Thyroid gland (tissue), 4 donors: Measurements from ENCODE around the gene AP3D1. TPM values are rescaled to one million over a fixed set of nuclear protein-coding genes. Genes with fewer than 3 reads are reported as not detected.

Experiments
- DNase-seq, 2 donors: peaks; one replicate each; pipeline ENCODE4 v3.0.0-alpha.2; 2019
- H3K27ac ChIP-seq, 3 donors: fragments of 200-600 bp; sonication (generic); 1 replicate in 2 of 3; 2 replicates in 1 of 3; pipeline ENCODE4 v1.5.1; 2016 to 2019; ENCODE audit warnings: mild to moderate bottlenecking in 1 of 3, moderate library complexity in 1 of 3
- H3K27me3 ChIP-seq: fragments of 200-600 bp; sonication (generic); one replicate; pipeline ENCODE4 v1.5.1; 2019
- H3K36me3 ChIP-seq, 2 donors: fragments of 200-600 bp; sonication (generic); one replicate each; pipeline ENCODE4 v1.5.1; 2016 to 2019
- H3K4me1 ChIP-seq, 2 donors: fragments of 200-600 bp; sonication (generic); one replicate each; pipeline ENCODE4 v1.5.1; 2017 to 2019
- H3K4me3 ChIP-seq, 3 donors: fragments of 200-600 bp; sonication (generic); replicated peaks in 1 of 3; 1 replicate in 2 of 3; 2 replicates in 1 of 3; pipeline ENCODE4 v1.5.1; 2016; ENCODE audit warnings: mild to moderate bottlenecking in 1 of 3
- H3K9me3 ChIP-seq: fragments of 200-600 bp; sonication (generic); one replicate; pipeline ENCODE4 v1.5.1; 2017
- CTCF ChIP-seq, 6 experiments: fragments of 200-600 bp in 3 of 6; fragments of 450-650 bp in 3 of 6; sonication (generic) in 3 of 6; IDR thresholded peaks; one replicate each; pipeline ENCODE4 v1.5.1; 2016 to 2019; ENCODE audit warnings: antibody characterized with exemption in 6 of 6, mild to moderate bottlenecking in 2 of 6, inconsistent platforms in 1 of 6, moderate library complexity in 1 of 6
- POLR2A ChIP-seq, 2 donors: fragments of 450-650 bp; IDR thresholded peaks; one replicate each; pipeline ENCODE4 v1.6.1; 2017; ENCODE audit warnings: antibody characterized with exemption in 2 of 2, mild to moderate bottlenecking in 2 of 2, moderate library complexity in 1 of 2
- WGBS, 2 donors: methylation state at CpG; one replicate each; pipeline ENCODE4 v1.1.5; 2017; 5-methylcytosine and 5-hydroxymethylcytosine counted together
- intact Hi-C: fragments of 100-400 bp; cut with DNase I; formaldehyde crosslinking; loops from one replicate; pipeline ENCODE4 v1.15.1; 2023
- total RNA-seq, 4 donors: library from RNA; depleted of rRNA; stranded (reverse); fragments of >200 nt; gene quantifications; one replicate each; pipeline ENCODE4 v1.2.3, GENCODE V29; 2016

The AP3D1 gene
- total RNA-seq, 4 donors from 2014 or later = 62.5 to 121 (median 118) TPM

- Histone ChIP-seq H3K9me3 (no peaks in the 10 kb centered on the region), H3K4me1 (peaks cover 0 to 1% of the 10 kb centered on the region in 2 donors), H3K36me3 (peaks cover 29 to 30% of the 10 kb centered on the region in 2 donors), H3K4me3 (no peak overlapping the region), H3K27ac (no peak overlapping the region), H3K27me3 (no peaks in the 10 kb centered on the region)
- DNase-seq = no peak
- TF ChIP-seq CTCF (IDR thresholded peaks at IDR 0.05) = no peak
- no peak for TF ChIP-seq POLR2A (IDR thresholded peaks at IDR 0.05)
- intact Hi-C loops = no loop called here
- WGBS, 2 donors = 91% methylated on average over 13 to 15 of the region's 23 CpGs
These were observed 71.5 kb downstream of the AP3D1 start for GRCh38 chr19:2079865-2080301.

- TF ChIP-seq POLR2A (IDR thresholded peaks at IDR 0.05) = no peak
- no peak for TF ChIP-seq CTCF (IDR thresholded peaks at IDR 0.05)
- 96% methylated on average over 27 to 31 of the region's 32 CpGs for WGBS, 2 donors
- no peaks in the 10 kb centered on the region for H3K27me3 ChIP-seq
- DNase-seq = no peak
- no peaks in the 10 kb centered on the region for H3K4me1 ChIP-seq
- intact Hi-C loops = no loop called here
- no peaks in the 10 kb centered on the region for H3K9me3 ChIP-seq
- peaks cover 29 to 35% of the 10 kb centered on the region in 2 donors for H3K36me3 ChIP-seq
- no peak overlapping the region for H3K27ac ChIP-seq
- H3K4me3 ChIP-seq = no peak overlapping the region
These were observed 72.1 kb downstream of the AP3D1 start for GRCh38 chr19:2079076-2079864.

GRCh38 chr19:2077833-2078619 lies 73.3 kb downstream of the AP3D1 start:
- Histone ChIP-seq H3K4me1 (no peaks in the 10 kb centered on the region), H3K27me3 (no peaks in the 10 kb centered on the region), H3K9me3 (no peaks in the 10 kb centered on the region), H3K27ac (no peak overlapping the region), H3K4me3 (no peak overlapping the region), H3K36me3 (peaks cover 33 to 42% of the 10 kb centered on the region in 2 donors)
- DNase-seq = no peak
- TF ChIP-seq POLR2A (IDR thresholded peaks at IDR 0.05) (no peak), CTCF (IDR thresholded peaks at IDR 0.05) (no peak)
- intact Hi-C loops = no loop called here
- WGBS, 2 donors = 96 to 97% methylated on average over 39 to 43 of the region's 44 CpGs

GRCh38 chr19:2077398-2077797 lies 74.0 kb downstream of the AP3D1 start:
- Histone ChIP-seq H3K9me3 (no peaks in the 10 kb centered on the region), H3K36me3 (peaks cover 39 to 49% of the 10 kb centered on the region in 2 donors), H3K4me3 (no peak overlapping the region), H3K27ac (no peak overlapping the region), H3K4me1 (no peaks in the 10 kb centered on the region), H3K27me3 (no peaks in the 10 kb centered on the region)
- TF ChIP-seq POLR2A (IDR thresholded peaks at IDR 0.05) = no peak
- TF ChIP-seq CTCF (IDR thresholded peaks at IDR 0.05) = no peak
- intact Hi-C loops = no loop called here
- DNase-seq = no peak
- 95% methylated on average over 7 of the region's 7 CpGs for WGBS, 2 donors

- no peak for DNase-seq
- TF ChIP-seq POLR2A (IDR thresholded peaks at IDR 0.05) = no peak
- no peak for TF ChIP-seq CTCF (IDR thresholded peaks at IDR 0.05)
- Histone ChIP-seq H3K27me3 (no peaks in the 10 kb centered on the region), H3K4me3 (no peak overlapping the region), H3K27ac (no peak overlapping the region), H3K36me3 (peaks cover 43 to 57% of the 10 kb centered on the region in 2 donors), H3K9me3 (no peaks in the 10 kb centered on the region), H3K4me1 (no peaks in the 10 kb centered on the region)
- intact Hi-C loops = no loop called here
- WGBS, 2 donors = 95 to 96% methylated on average over 23 to 31 of the region's 32 CpGs
These were observed 74.8 kb downstream of the AP3D1 start for GRCh38 chr19:2076526-2076944.
